GM21717 (cell line): ENCODE results near the gene DAZ4.
"Not testable (repeated sequence)": the region's sequence is repeated elsewhere in the genome, so short reads cannot be mapped to it uniquely, and the experiment has no call there.

Experiments
- ATAC-seq: cut with Tn5 transposase; IDR thresholded peaks from one replicate; pipeline ENCODE4 v1.9.1; 2021; ENCODE audit warnings: mild to moderate bottlenecking, moderate library complexity; ENCODE audit not compliant: unreplicated experiment

The DAZ4 gene

GRCh38 chrY:24833619-24834018 is at the start of gene DAZ4:
DAZ4 (plus strand) TSS chrY:24833919; CDS start chrY:24834127, 208 bp downstream.
- ATAC-seq = not testable (repeated sequence)

- ATAC-seq = not testable (repeated sequence)
Observed at GRCh38 chrY:24813293-24813692, 20.4 kb upstream of the DAZ4 start, which contains the start of gene DAZ3. DAZ3 (minus strand) TSS chrY:24813393; CDS start chrY:24813185, 208 bp downstream.

GRCh38 chrY:24821836-24822235 is 11.9 kb upstream of the DAZ4 start:
- ATAC-seq = not testable (repeated sequence)

GRCh38 chrY:24824184-24824879 is 9.4 kb upstream of the DAZ4 start:
- ATAC-seq = not testable (repeated sequence)

GRCh38 chrY:24825069-24825468 is 8.7 kb upstream of the DAZ4 start:
- not testable (repeated sequence) for ATAC-seq
